Endothelial cell of umbilical vein (primary cell): ENCODE results near the gene TEX35. TPM values are rescaled to one million over a fixed set of nuclear protein-coding genes. Genes with fewer than 3 reads are reported as not detected.

Source experiments
- BruUV-seq: library from RNA; stranded (reverse); fragments of 400-500 nt; replicated peaks from 2 replicates; lab custom pipeline; 2021; lab: Mats Ljungman, UMichigan
- CTCF ChIA-PET: fragments of 300-600, 350-600 bp; sonication (Branson Sonifier 250); formaldehyde crosslinking; loops from one replicate; lab custom pipeline; 2021; ENCODE audit warnings: antibody characterized with exemption, inconsistent platforms; lab: Charles Lee
- POLR2A ChIA-PET: fragments of 300-600, 350-600 bp; sonication (Branson Sonifier 250); formaldehyde crosslinking; loops from one replicate; lab custom pipeline; 2021; ENCODE audit warnings: antibody characterized with exemption, inconsistent platforms; lab: Charles Lee
- DNase-seq: peaks from one replicate; pipeline ENCODE4 v3.0.0-alpha.2; 2011; ENCODE audit warnings: low read depth, low spot score
- FAIRE-seq: peaks from 2 replicates; lab custom pipeline; 2011; peaks lifted over from hg19 to GRCh38; lab: Jason Lieb, UNC
- H2AFZ ChIP-seq: 2 replicates; pipeline ENCODE4 v1.6.0; 2012; ENCODE audit warnings: low read depth, low read length, control low read depth, inconsistent platforms
- H3K27ac ChIP-seq: 2 replicates; pipeline ENCODE4 v1.5.1; 2011; ENCODE audit warnings: low read depth, mild to moderate bottlenecking, control low read depth, low read length, moderate library complexity; ENCODE audit not compliant: insufficient read depth
- H3K27me3 ChIP-seq, 2 experiments: 2 replicates each; pipeline versions ENCODE4 v1.6.0 to v1.6.1; 2011; ENCODE audit warnings: low read length in 2 of 2, mixed read lengths in 1 of 2; ENCODE audit not compliant: control insufficient read depth in 2 of 2, insufficient read depth in 2 of 2
- H3K36me3 ChIP-seq, 2 experiments: 2 replicates in 1 of 2; 3 replicates in 1 of 2; pipeline ENCODE4 v1.5.1; 2011; ENCODE audit warnings: low read length in 2 of 2, mild to moderate bottlenecking in 1 of 2, moderate library complexity in 1 of 2; ENCODE audit not compliant: control insufficient read depth in 2 of 2, insufficient read depth in 2 of 2; ENCODE audit errors: extremely low read depth in 1 of 2
- H3K4me1 ChIP-seq: 3 replicates; pipeline ENCODE4 v1.5.1; 2011; ENCODE audit warnings: mild to moderate bottlenecking, low read length; ENCODE audit not compliant: control insufficient read depth, insufficient read depth; ENCODE audit errors: extremely low read depth
- H3K4me2 ChIP-seq: 2 replicates; pipeline ENCODE4 v1.6.1; 2011; ENCODE audit warnings: low read length, control low read depth, mixed read lengths; ENCODE audit not compliant: insufficient read depth
- H3K4me3 ChIP-seq, 3 experiments: fragments of 200-600 bp in 1 of 3; sonication (generic), shearing (Covaris generic) in 1 of 3; replicated peaks in 1 of 3; 2 replicates each; pipeline ENCODE4 v1.5.1; 2011 to 2016; ENCODE audit warnings: control low read depth in 3 of 3, low read length in 3 of 3, mild to moderate bottlenecking in 2 of 3, inconsistent platforms in 1 of 3, low read depth in 1 of 3, moderate library complexity in 1 of 3; ENCODE audit not compliant: insufficient read depth in 1 of 3
- H3K79me2 ChIP-seq: 2 replicates; pipeline ENCODE4 v1.6.0; 2012; ENCODE audit warnings: low read length, inconsistent platforms; ENCODE audit not compliant: control insufficient read depth, insufficient read depth
- H3K9ac ChIP-seq: replicated peaks from 2 replicates; pipeline ENCODE3; 2011; ENCODE audit warnings: low read length, control low read depth; ENCODE audit not compliant: insufficient read depth; ENCODE audit errors: extremely low read depth
- H3K9me1 ChIP-seq: replicated peaks from 3 replicates; pipeline ENCODE4 v1.6.0; 2011; ENCODE audit warnings: mild to moderate bottlenecking, low read length; ENCODE audit not compliant: control insufficient read depth, insufficient read depth; ENCODE audit errors: extremely low read depth
- H3K9me3 ChIP-seq: replicated peaks from 2 replicates; pipeline ENCODE4 v1.5.1; 2012; ENCODE audit warnings: low read length, inconsistent platforms; ENCODE audit not compliant: control insufficient read depth, insufficient read depth
- H4K20me1 ChIP-seq: replicated peaks from 2 replicates; pipeline ENCODE3; 2011; ENCODE audit warnings: mild to moderate bottlenecking, low read length; ENCODE audit not compliant: control insufficient read depth, insufficient read depth; ENCODE audit errors: extremely low read depth
- FOS ChIP-seq: IDR thresholded peaks from 2 replicates; pipeline ENCODE4 v1.6.1; 2011; ENCODE audit warnings: mild to moderate bottlenecking, low read length, moderate library complexity, borderline replicate concordance; ENCODE audit not compliant: insufficient read depth
- JUN ChIP-seq: IDR thresholded peaks from 2 replicates; pipeline ENCODE4 v1.6.1; 2011; ENCODE audit warnings: borderline replicate concordance, low read depth; ENCODE audit not compliant: insufficient read length, insufficient read depth
- MAX ChIP-seq: IDR thresholded peaks from 2 replicates; pipeline ENCODE4 v1.6.1; 2011; ENCODE audit not compliant: insufficient read depth, insufficient read length
- MYC ChIP-seq: IDR thresholded peaks from one replicate; pipeline ENCODE4 v1.6.1; 2011; ENCODE audit warnings: mild to moderate bottlenecking, low read depth, low read length
- POLR2A ChIP-seq: IDR thresholded peaks from 2 replicates; pipeline ENCODE4 v1.6.1; 2012; ENCODE audit warnings: low read depth, mild to moderate bottlenecking, control low read depth, low read length
- dilution Hi-C: fragments of 300-500 bp; cut with MboI; formaldehyde crosslinking; loops from one replicate; pipeline ENCODE4 v1.15.0; 2019; ENCODE audit warnings: low sequenced_read_pairs; ENCODE audit not compliant: extremely low pct_ligation_motif_present
- intact Hi-C: fragments of 100-400 bp; cut with micrococcal nuclease; formaldehyde crosslinking; loops from one replicate; pipeline ENCODE4 v1.10.0; 2022
- polyA plus RNA-seq, 4 experiments: library from polyadenylated mRNA; depleted of rRNA in 3 of 4; stranded (reverse) in 3 of 4; unstranded in 1 of 4; fragments of >200 nt; gene quantifications; 2 replicates each; pipeline versions ENCODE4 v1.2.1 to v1.2.3, GENCODE V29; 2011 to 2012; ENCODE audit warnings: missing spikeins in 1 of 4
- total RNA-seq: library from RNA; stranded (reverse); gene quantifications from 2 replicates; pipeline ENCODE4 v1.2.3, GENCODE V29; 2021

The TEX35 gene
- total and polyA plus RNA-seq, 2 donors (not counting 3 experiments of a cell fraction or from before 2014, with no cell fraction given): not detected

GRCh38 chr1:178537382-178538090 is 24.6 kb downstream of the TEX35 start:
- H3K4me2 ChIP-seq: no peak overlapping the region
- no peak for TF ChIP-seq MAX
- no peak for TF ChIP-seq FOS
- no peak for TF ChIP-seq POLR2A
- TF ChIP-seq JUN: no peak
- dilution Hi-C loops (no loop called here), intact Hi-C loops (no loop called here)
- no peak overlapping the region for H3K9ac ChIP-seq
- no peaks in the 10 kb centered on the region for H3K9me1 ChIP-seq
- BruUV-seq: no TSS peak
- no peaks in the 10 kb centered on the region for H4K20me1 ChIP-seq
- H3K36me3 ChIP-seq: no peaks in the 10 kb centered on the region
- FAIRE-seq (no peak), DNase-seq (no peak)
- ChIA-PET CTCF (interaction anchor here (1.5 to 14.6 kb wide), 4 partner anchors 216 to 466 kb away, joined by 9 to 349 read pairs (median 168); no protein-coding TSS in a partner anchor), POLR2A (no interaction called here)
- no peak overlapping the region for H3K4me3 ChIP-seq
- no peaks in the 10 kb centered on the region for H3K9me3 ChIP-seq
- no peak overlapping the region for H2AFZ ChIP-seq
- peaks cover 6% of the 10 kb centered on the region for H3K4me1 ChIP-seq
- H3K27ac ChIP-seq: no peak overlapping the region
- H3K27me3 ChIP-seq: no peaks in the 10 kb centered on the region
- H3K79me2 ChIP-seq: no peaks in the 10 kb centered on the region

GRCh38 chr1:178538192-178538916 is 25.4 kb downstream of the TEX35 start:
- Histone ChIP-seq H3K36me3 (no peaks in the 10 kb centered on the region), H3K4me1 (peaks cover 9% of the 10 kb centered on the region), H3K4me3 (no peak overlapping the region), H2AFZ (no peak overlapping the region), H3K9ac (no peak overlapping the region), H3K4me2 (no peak overlapping the region), H3K79me2 (no peaks in the 10 kb centered on the region), H4K20me1 (no peaks in the 10 kb centered on the region), H3K27ac (no peak overlapping the region), H3K27me3 (no peaks in the 10 kb centered on the region), H3K9me3 (no peaks in the 10 kb centered on the region), H3K9me1 (no peaks in the 10 kb centered on the region)
- intact Hi-C loops (no loop called here), dilution Hi-C loops (no loop called here)
- POLR2A ChIA-PET: no interaction called here
- TF ChIP-seq MYC (no peak), FOS (peak; percentile 4)
- no TSS peak for BruUV-seq
- CTCF ChIA-PET: interaction anchor here (0.9 to 14.6 kb wide), 6 partner anchors 8 to 465 kb away, joined by 4 to 349 read pairs (median 10); no protein-coding TSS in a partner anchor
- no peak for DNase-seq
- no peak for FAIRE-seq
